Activated CD4-positive, alpha-beta memory T cell treated with anti-CD3 and anti-CD28 coated beads, Interleukin-2, amount 10 ng/mL, durations not matched to agents 7 days and 5 days (primary cell): ENCODE results near the gene TCEA2. TPM values are rescaled to one million over a fixed set of nuclear protein-coding genes. Genes with fewer than 3 reads are reported as not detected.
"Not testable (repeated sequence)": the region's sequence is repeated elsewhere in the genome, so short reads cannot be mapped to it uniquely, and the experiment has no call there.

Experiments
- CTCF ChIA-PET: fragments of 350-600 bp; sonication (Branson Sonifier 250); formaldehyde crosslinking; loops from one replicate; lab custom pipeline; 2021; ENCODE audit warnings: antibody characterized with exemption, inconsistent platforms; lab: Charles Lee
- POLR2A ChIA-PET: fragments of 350-600 bp; sonication (Branson Sonifier 250); formaldehyde crosslinking; loops from one replicate; lab custom pipeline; 2021; ENCODE audit warnings: antibody characterized with exemption; lab: Charles Lee
- DNase-seq: peaks from one replicate; pipeline ENCODE4 v3.0.0-alpha.2; 2020
- H3K27ac Mint-ChIP-seq: one replicate; pipeline ENCODE4 v1.8.0; 2021; ENCODE audit warnings: mild to moderate bottlenecking, mixed read lengths
- H3K27me3 Mint-ChIP-seq: one replicate; pipeline ENCODE4 v1.8.0; 2021; ENCODE audit warnings: mixed read lengths
- H3K36me3 Mint-ChIP-seq: one replicate; pipeline ENCODE4 v1.8.0; 2021; ENCODE audit warnings: low read depth, mixed read lengths
- H3K4me1 Mint-ChIP-seq: one replicate; pipeline ENCODE4 v1.8.0; 2021; ENCODE audit warnings: mixed read lengths
- H3K4me3 Mint-ChIP-seq: one replicate; pipeline ENCODE4 v1.8.0; 2021; ENCODE audit warnings: mild to moderate bottlenecking, mixed read lengths
- H3K9me3 Mint-ChIP-seq: one replicate; pipeline ENCODE4 v1.8.0; 2021; ENCODE audit warnings: mixed read lengths
- total RNA-seq, 2 experiments: library from RNA; stranded (reverse); gene quantifications; one replicate each; pipeline ENCODE4 v1.2.3, GENCODE V29; 2021

The TCEA2 gene
- total RNA-seq, 2 experiments from 2014 or later = 66.3 to 74.1 TPM

GRCh38 chr20:64086801-64087200 is 23.8 kb downstream of the TCEA2 start:
- H3K4me3 Mint-ChIP-seq = no peak overlapping the region
- ChIA-PET POLR2A (no interaction called here), CTCF (interaction anchor here (1.0 to 4.4 kb wide), 2 partner anchors 9 to 34 kb away, joined by 4 to 34 read pairs; no protein-coding TSS in a partner anchor)
- peaks cover 10% of the 10 kb centered on the region for H3K9me3 Mint-ChIP-seq
- peaks cover 17% of the 10 kb centered on the region for H3K4me1 Mint-ChIP-seq
- H3K27me3 Mint-ChIP-seq = peaks cover 32% of the 10 kb centered on the region
- no peak overlapping the region for H3K27ac Mint-ChIP-seq
- DNase-seq = no peak
- H3K36me3 Mint-ChIP-seq = peaks cover 2% of the 10 kb centered on the region

GRCh38 chr20:64087226-64087825 is 24.3 kb downstream of the TCEA2 start:
- Mint-ChIP-seq H3K4me1 (peaks cover 12% of the 10 kb centered on the region), H3K27me3 (peaks cover 27% of the 10 kb centered on the region)
- H3K27ac Mint-ChIP-seq, H3K36me3 Mint-ChIP-seq, H3K9me3 Mint-ChIP-seq, POLR2A ChIA-PET, DNase-seq, H3K4me3 Mint-ChIP-seq: not testable (repeated sequence)
- CTCF ChIA-PET = interaction anchor here (4.4 kb wide), 1 partner anchor 33 kb away, joined by 34 read pairs; no protein-coding TSS in a partner anchor

- H3K4me3 Mint-ChIP-seq, H3K9me3 Mint-ChIP-seq, CTCF ChIA-PET, H3K27ac Mint-ChIP-seq, DNase-seq, H3K4me1 Mint-ChIP-seq, POLR2A ChIA-PET, H3K36me3 Mint-ChIP-seq: not testable (repeated sequence)
- H3K27me3 Mint-ChIP-seq = peaks cover 20% of the 10 kb centered on the region
These were observed 25.6 kb downstream of the TCEA2 start for GRCh38 chr20:64088586-64088985.

GRCh38 chr20:64090165-64090564 is 27.2 kb downstream of the TCEA2 start:
- Mint-ChIP-seq H3K27ac (no peak overlapping the region), H3K27me3 (peaks cover 11% of the 10 kb centered on the region), H3K4me1 (no peaks in the 10 kb centered on the region), H3K9me3 (peaks cover 10% of the 10 kb centered on the region), H3K36me3 (peaks cover 2% of the 10 kb centered on the region), H3K4me3 (no peak overlapping the region)
- CTCF ChIA-PET = interaction anchor here (1.1 kb wide), 1 partner anchor 24 kb away, joined by 3 read pairs; no protein-coding TSS in a partner anchor
- POLR2A ChIA-PET = no interaction called here
- DNase-seq = no peak

GRCh38 chr20:64091340-64091739 is 28.3 kb downstream of the TCEA2 start:
- no peak for DNase-seq
- Mint-ChIP-seq H3K27me3 (peaks cover under 1% of the 10 kb centered on the region), H3K4me1 (no peaks in the 10 kb centered on the region), H3K4me3 (no peak overlapping the region), H3K9me3 (peaks cover 10% of the 10 kb centered on the region), H3K36me3 (peaks cover 2% of the 10 kb centered on the region), H3K27ac (no peak overlapping the region)
- ChIA-PET CTCF (interaction anchor here (0.9 to 1.1 kb wide), 2 partner anchors 11 to 25 kb away, joined by 3 read pairs; no protein-coding TSS in a partner anchor), POLR2A (no interaction called here)

- Mint-ChIP-seq H3K4me3 (no peak overlapping the region), H3K27ac (no peak overlapping the region), H3K36me3 (peaks cover 2% of the 10 kb centered on the region), H3K27me3 (no peaks in the 10 kb centered on the region), H3K9me3 (peaks cover 9% of the 10 kb centered on the region), H3K4me1 (peaks cover under 1% of the 10 kb centered on the region)
- DNase-seq = no peak
- ChIA-PET POLR2A (no interaction called here), CTCF (interaction anchor here (0.9 kb wide), 1 partner anchor 10 kb away, joined by 3 read pairs; no protein-coding TSS in a partner anchor)
These were observed 28.8 kb downstream of the TCEA2 start for GRCh38 chr20:64091770-64092169.

- Mint-ChIP-seq H3K9me3 (peaks cover 11% of the 10 kb centered on the region), H3K4me3 (no peak overlapping the region), H3K27ac (peak overlapping the region; percentile 16), H3K27me3 (no peaks in the 10 kb centered on the region), H3K4me1 (peaks cover 2% of the 10 kb centered on the region), H3K36me3 (peaks cover 2% of the 10 kb centered on the region)
- ChIA-PET CTCF (interaction anchor here (0.9 kb wide), 1 partner anchor 10 kb away, joined by 3 read pairs; no protein-coding TSS in a partner anchor), POLR2A (no interaction called here)
- DNase-seq = no peak
These were observed 29.4 kb downstream of the TCEA2 start for GRCh38 chr20:64092258-64093012.

- DNase-seq = no peak
- Mint-ChIP-seq H3K4me1 (peaks cover 2% of the 10 kb centered on the region), H3K4me3 (no peak overlapping the region), H3K9me3 (peaks cover 6% of the 10 kb centered on the region), H3K36me3 (no peaks in the 10 kb centered on the region), H3K27ac (no peak overlapping the region), H3K27me3 (no peaks in the 10 kb centered on the region)
- POLR2A ChIA-PET = no interaction called here
- CTCF ChIA-PET = no interaction called here
These were observed 30.1 kb downstream of the TCEA2 start for GRCh38 chr20:64093013-64093503.

GRCh38 chr20:64095455-64095854 is 32.5 kb downstream of the TCEA2 start:
- ChIA-PET POLR2A (no interaction called here), CTCF (no interaction called here)
- Mint-ChIP-seq H3K36me3 (no peaks in the 10 kb centered on the region), H3K9me3 (peaks cover 4% of the 10 kb centered on the region), H3K4me3 (no peak overlapping the region), H3K4me1 (peaks cover 2% of the 10 kb centered on the region), H3K27ac (no peak overlapping the region), H3K27me3 (no peaks in the 10 kb centered on the region)
- no peak for DNase-seq

GRCh38 chr20:64095927-64096326 is 32.9 kb downstream of the TCEA2 start:
- H3K27ac Mint-ChIP-seq = no peak overlapping the region
- no peak for DNase-seq
- H3K4me1 Mint-ChIP-seq = peaks cover 2% of the 10 kb centered on the region
- H3K4me3 Mint-ChIP-seq = no peak overlapping the region
- H3K27me3 Mint-ChIP-seq = peaks cover 1% of the 10 kb centered on the region
- peaks cover 4% of the 10 kb centered on the region for H3K9me3 Mint-ChIP-seq
- ChIA-PET CTCF (no interaction called here), POLR2A (no interaction called here)
- no peaks in the 10 kb centered on the region for H3K36me3 Mint-ChIP-seq

GRCh38 chr20:64096535-64096934 is 33.5 kb downstream of the TCEA2 start:
- no peak for DNase-seq
- H3K27me3 Mint-ChIP-seq = peaks cover 7% of the 10 kb centered on the region
- H3K9me3 Mint-ChIP-seq = peaks cover 4% of the 10 kb centered on the region
- ChIA-PET POLR2A (no interaction called here), CTCF (no interaction called here)
- H3K36me3 Mint-ChIP-seq = no peaks in the 10 kb centered on the region
- peaks cover 4% of the 10 kb centered on the region for H3K4me1 Mint-ChIP-seq
- no peak overlapping the region for H3K4me3 Mint-ChIP-seq
- H3K27ac Mint-ChIP-seq = no peak overlapping the region

- no peaks in the 10 kb centered on the region for H3K36me3 Mint-ChIP-seq
- ChIA-PET CTCF (no interaction called here), POLR2A (interaction anchor here (1.5 kb wide), 1 partner anchor 11 kb away, joined by 3 read pairs; no protein-coding TSS in a partner anchor)
- no peak for DNase-seq
- peaks cover 8% of the 10 kb centered on the region for H3K4me1 Mint-ChIP-seq
- H3K27me3 Mint-ChIP-seq = peaks cover 16% of the 10 kb centered on the region
- H3K27ac Mint-ChIP-seq = no peak overlapping the region
- H3K4me3 Mint-ChIP-seq = no peak overlapping the region
- peaks cover 4% of the 10 kb centered on the region for H3K9me3 Mint-ChIP-seq
These were observed 35.5 kb downstream of the TCEA2 start for GRCh38 chr20:64098471-64099013.
